Hepatocyte (in vitro differentiated cells): ENCODE data around the gene CCDC81. TPM values are rescaled to one million over a fixed set of nuclear protein-coding genes. Genes with fewer than 3 reads are reported as not detected.

Experiments used
- DNase-seq: peaks from one replicate; pipeline ENCODE4 v3.0.0-alpha.2; 2016; ENCODE audit warnings: low spot score
- H2AFZ ChIP-seq: fragments of 200-600 bp; sonication (generic); 2 replicates; pipeline ENCODE4 v1.6.0; 2016; ENCODE audit warnings: antibody characterized with exemption, mild to moderate bottlenecking
- H3K27ac ChIP-seq: fragments of 200-600 bp; sonication (generic); 2 replicates; pipeline ENCODE4 v1.5.1; 2016; ENCODE audit warnings: mild to moderate bottlenecking
- H3K27me3 ChIP-seq: fragments of 200-600 bp; sonication (generic); 2 replicates; pipeline ENCODE4 v1.6.1; 2016
- H3K36me3 ChIP-seq: fragments of 200-600 bp; sonication (generic); replicated peaks from 2 replicates; pipeline ENCODE4 v1.5.1; 2016; ENCODE audit warnings: low read depth; ENCODE audit not compliant: insufficient read depth
- H3K4me1 ChIP-seq: fragments of 200-600 bp; sonication (generic); 2 replicates; pipeline ENCODE4 v1.5.1; 2016; ENCODE audit warnings: mild to moderate bottlenecking, moderate library complexity; ENCODE audit not compliant: insufficient read depth
- H3K4me2 ChIP-seq: fragments of 200-600 bp; sonication (generic); 2 replicates; pipeline ENCODE4 v1.6.0; 2016
- H3K4me3 ChIP-seq: fragments of 200-600 bp; sonication (generic); 2 replicates; pipeline ENCODE4 v1.5.1; 2016; ENCODE audit warnings: mild to moderate bottlenecking
- H3K79me2 ChIP-seq: fragments of 200-600 bp; sonication (generic); 2 replicates; pipeline ENCODE4 v1.6.0; 2017; ENCODE audit warnings: mild to moderate bottlenecking
- H3K9me2 ChIP-seq: fragments of 200-600 bp; sonication (generic); replicated peaks from 2 replicates; pipeline ENCODE4 v1.6.0; 2017; ENCODE audit warnings: mild to moderate bottlenecking; ENCODE audit not compliant: insufficient read depth
- H3K9me3 ChIP-seq: fragments of 200-600 bp; sonication (generic); 2 replicates; pipeline ENCODE4 v1.5.1; 2016; ENCODE audit warnings: low read depth, mild to moderate bottlenecking
- H4K20me1 ChIP-seq: fragments of 200-600 bp; sonication (generic); 2 replicates; pipeline ENCODE4 v1.6.0; 2016; ENCODE audit warnings: mild to moderate bottlenecking; ENCODE audit not compliant: insufficient read depth, poor library complexity, severe bottlenecking
- CTCF ChIP-seq: fragments of 200-600 bp; sonication (generic); IDR thresholded peaks from 2 replicates; pipeline ENCODE4 v1.5.1; 2016; ENCODE audit warnings: antibody characterized with exemption, mild to moderate bottlenecking; ENCODE audit not compliant: poor library complexity
- EZH2 ChIP-seq: fragments of 200-600 bp; sonication (generic); IDR thresholded peaks from 2 replicates; pipeline ENCODE4 v1.6.1; 2016; ENCODE audit warnings: antibody characterized with exemption, mild to moderate bottlenecking, borderline replicate concordance
- EZH2phosphoT487 ChIP-seq: fragments of 200-600 bp; sonication (generic); IDR thresholded peaks from one replicate; pipeline ENCODE4 v1.6.1; 2018; ENCODE audit warnings: antibody characterized with exemption, mild to moderate bottlenecking, low read depth, moderate library complexity; ENCODE audit not compliant: unreplicated experiment, severe bottlenecking
- WGBS: methylation state at CpG from one replicate; pipeline ENCODE4 v1.1.6; 2016; ENCODE audit warnings: low lambda C conversion rate; ENCODE audit errors: missing lambda C conversion rate; 5-methylcytosine and 5-hydroxymethylcytosine counted together
- polyA plus RNA-seq: library from polyadenylated mRNA; unstranded; fragments of >200 nt; fragmentation: Nextera tagmentation; extraction: Ambion mirVana; gene quantifications from 2 replicates; pipeline ENCODE4 v1.2.1, GENCODE V29; 2016
- total RNA-seq: library from RNA; depleted of rRNA; stranded (reverse); fragments of >200 nt; gene quantifications from 2 replicates; pipeline ENCODE4 v1.2.3, GENCODE V29; 2014

Gene CCDC81
- total and polyA plus RNA-seq, 2 experiments from 2014 or later = 0.16 to 0.33 TPM

- Histone ChIP-seq H3K4me1 (no peaks in the 10 kb centered on the region), H3K9me3 (no peaks in the 10 kb centered on the region), H3K36me3 (no peaks in the 10 kb centered on the region), H3K79me2 (no peaks in the 10 kb centered on the region), H3K9me2 (no peaks in the 10 kb centered on the region), H3K4me2 (no peak overlapping the region), H2AFZ (no peak overlapping the region), H4K20me1 (no peaks in the 10 kb centered on the region), H3K4me3 (no peak overlapping the region), H3K27me3 (no peaks in the 10 kb centered on the region), H3K27ac (no peak overlapping the region)
- 68% methylated on average over 5 of the region's 5 CpGs for WGBS
- DNase-seq = no peak
- TF ChIP-seq EZH2phosphoT487 = no peak
- TF ChIP-seq EZH2 = no peak
- no peak for TF ChIP-seq CTCF
Observed at GRCh38 chr11:86458294-86459001, 83.8 kb downstream of the CCDC81 start.

- no peaks in the 10 kb centered on the region for H4K20me1 ChIP-seq
- WGBS = 95% methylated on average over 1 of the region's 1 CpG
- H3K79me2 ChIP-seq = no peaks in the 10 kb centered on the region
- no peak for TF ChIP-seq EZH2phosphoT487
- no peak for TF ChIP-seq EZH2
- no peak for TF ChIP-seq CTCF
- H3K9me2 ChIP-seq = no peaks in the 10 kb centered on the region
- H3K4me2 ChIP-seq = no peak overlapping the region
- H2AFZ ChIP-seq = no peak overlapping the region
- H3K27me3 ChIP-seq = no peaks in the 10 kb centered on the region
- DNase-seq = no peak
- H3K27ac ChIP-seq = no peak overlapping the region
- no peak overlapping the region for H3K4me3 ChIP-seq
- no peaks in the 10 kb centered on the region for H3K36me3 ChIP-seq
- no peaks in the 10 kb centered on the region for H3K4me1 ChIP-seq
- no peaks in the 10 kb centered on the region for H3K9me3 ChIP-seq
Observed at GRCh38 chr11:86459002-86459385, 84.3 kb downstream of the CCDC81 start.

GRCh38 chr11:86459682-86460460 lies 85.2 kb downstream of the CCDC81 start:
- no peaks in the 10 kb centered on the region for H3K27me3 ChIP-seq
- H3K36me3 ChIP-seq = no peaks in the 10 kb centered on the region
- H2AFZ ChIP-seq = no peak overlapping the region
- no peak overlapping the region for H3K4me3 ChIP-seq
- no peaks in the 10 kb centered on the region for H4K20me1 ChIP-seq
- no peaks in the 10 kb centered on the region for H3K79me2 ChIP-seq
- H3K9me3 ChIP-seq = no peaks in the 10 kb centered on the region
- TF ChIP-seq CTCF = no peak
- no peak for TF ChIP-seq EZH2
- no peak for TF ChIP-seq EZH2phosphoT487
- peak; percentile 39 for DNase-seq
- no peak overlapping the region for H3K4me2 ChIP-seq
- no peaks in the 10 kb centered on the region for H3K9me2 ChIP-seq
- WGBS = 76% methylated on average over 3 of the region's 3 CpGs
- H3K4me1 ChIP-seq = no peaks in the 10 kb centered on the region
- H3K27ac ChIP-seq = no peak overlapping the region
